ENCODE results near the gene ZDBF2. TPM values are rescaled to one million over a fixed set of nuclear protein-coding genes. Genes with fewer than 3 reads are reported as not detected.

The ZDBF2 gene
- total RNA-seq, 2 donors from 2014 or later: 1.7 to 5.8 TPM

DNA sequence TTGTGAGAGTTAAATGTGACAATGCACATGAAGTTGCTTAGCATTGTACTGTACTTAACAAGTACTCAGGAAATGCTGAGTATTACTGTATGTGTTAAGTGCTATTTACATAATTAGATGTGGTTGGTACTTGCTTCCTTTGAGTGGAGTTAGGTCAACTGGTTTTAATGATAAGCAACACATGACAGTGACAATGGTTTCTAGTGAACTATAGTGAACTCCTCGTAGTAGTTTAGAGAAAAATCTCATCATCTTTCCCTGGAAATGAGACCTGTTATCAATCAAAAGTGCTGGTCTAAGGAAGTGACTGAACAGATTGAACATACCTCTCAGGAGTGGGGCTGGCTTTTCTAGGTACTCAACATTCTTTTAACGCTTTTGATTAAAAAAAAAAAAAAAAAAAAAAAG lies 29.2 kb upstream of the ZDBF2 start:
- TF ChIP-seq CTCF (IDR thresholded peaks at IDR 0.05): no peak

GRCh38 chr2:206250041-206250897 lies 24.2 kb upstream of the ZDBF2 start:
- H3K9me3 ChIP-seq: no peaks in the 10 kb centered on the region
- peak overlapping the region; percentile 15 for H3K4me3 ChIP-seq
- H3K9ac ChIP-seq (ENCODE audit: low read depth in 2 of 2, low read length in 2 of 2): no peak overlapping the region
- intact Hi-C loops (cut with DNase I): no loop called here
- no peaks in the 10 kb centered on the region for H3K4me1 ChIP-seq
- peaks cover 21% of the 10 kb centered on the region for H3K27me3 ChIP-seq
- no peak for TF ChIP-seq CTCF (IDR thresholded peaks at IDR 0.05)
- peak; percentile 25 for DNase-seq
- H3K36me3 ChIP-seq: no peaks in the 10 kb centered on the region
- H3K27ac ChIP-seq: no peak overlapping the region

More for the DNA sequence above, 29.2 kb upstream of the ZDBF2 start:
- H3K4me3 ChIP-seq: no peak overlapping the region
- no peaks in the 10 kb centered on the region for H3K4me1 ChIP-seq
- H3K36me3 ChIP-seq: no peaks in the 10 kb centered on the region
- no peak overlapping the region for H3K27ac ChIP-seq
- no peak for DNase-seq
- intact Hi-C loops (cut with DNase I): no loop called here
- H3K27me3 ChIP-seq: no peaks in the 10 kb centered on the region
- no peaks in the 10 kb centered on the region for H3K9me3 ChIP-seq
- H3K9ac ChIP-seq (ENCODE audit: low read depth in 2 of 2, low read length in 2 of 2): no peak overlapping the region

DNA sequence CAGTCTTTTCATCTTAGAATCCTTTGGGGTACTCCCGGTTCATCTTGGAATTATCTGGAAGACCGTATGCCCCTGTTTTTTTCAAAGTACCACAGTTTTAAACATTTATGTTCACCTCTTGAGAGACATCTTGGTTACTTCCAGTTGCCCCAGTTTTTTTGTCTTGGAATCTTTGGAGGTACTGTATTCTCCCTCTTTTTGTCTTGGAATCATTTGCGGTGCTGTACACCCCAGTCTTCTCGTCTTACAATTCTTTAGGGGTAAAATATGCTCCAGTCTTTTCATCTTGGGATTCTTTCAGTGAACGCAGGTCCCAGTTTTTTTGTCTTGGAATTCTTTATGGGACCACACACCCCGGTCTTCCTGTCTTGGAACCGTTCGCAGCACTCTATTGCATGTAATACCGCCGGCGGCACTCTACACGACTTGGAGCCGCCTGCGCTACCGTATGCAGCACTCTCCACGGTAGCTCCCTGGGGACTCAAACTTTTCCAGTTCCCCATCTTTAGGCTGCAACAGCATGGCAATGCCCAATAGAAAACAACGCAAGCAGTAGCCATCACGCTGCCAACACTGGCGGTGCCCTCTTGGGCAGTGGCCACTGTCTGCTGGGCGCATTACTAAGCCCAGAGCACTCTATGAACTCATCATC lies 21.2 kb upstream of the ZDBF2 start:
- no peaks in the 10 kb centered on the region for H3K36me3 ChIP-seq
- no peaks in the 10 kb centered on the region for H3K9me3 ChIP-seq
- H3K9ac ChIP-seq (ENCODE audit: low read depth in 2 of 2, low read length in 2 of 2): no peak overlapping the region
- no peak for DNase-seq
- no peaks in the 10 kb centered on the region for H3K4me1 ChIP-seq
- intact Hi-C loops (cut with DNase I): no loop called here
- peaks cover 40% of the 10 kb centered on the region for H3K27me3 ChIP-seq
- no peak for TF ChIP-seq CTCF (IDR thresholded peaks at IDR 0.05)
- H3K27ac ChIP-seq: no peak overlapping the region
- no peak overlapping the region for H3K4me3 ChIP-seq

DNA sequence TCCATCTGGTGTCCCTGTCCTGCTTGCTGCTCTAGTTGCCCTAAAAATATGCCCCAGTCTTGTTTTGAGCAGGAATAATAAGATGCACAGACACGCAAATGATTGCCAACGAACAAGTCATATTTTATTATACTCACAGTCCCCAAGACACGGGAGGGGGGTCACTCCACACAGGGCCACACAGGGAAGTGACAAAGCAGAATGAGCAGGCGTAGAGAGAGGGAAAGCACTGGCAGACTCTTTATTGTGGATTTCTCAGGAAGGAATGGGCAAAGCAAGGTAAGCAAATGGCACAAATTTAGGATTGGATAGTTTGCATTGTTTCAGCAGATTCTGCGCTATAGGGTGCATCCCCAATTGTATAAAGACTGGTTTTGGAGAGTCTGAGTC lies 20.7 kb upstream of the ZDBF2 start:
- no peaks in the 10 kb centered on the region for H3K4me1 ChIP-seq
- H3K27me3 ChIP-seq: peaks cover 43% of the 10 kb centered on the region
- H3K36me3 ChIP-seq: no peaks in the 10 kb centered on the region
- no peak overlapping the region for H3K9ac ChIP-seq (ENCODE audit: low read depth in 2 of 2, low read length in 2 of 2)
- no peak overlapping the region for H3K27ac ChIP-seq
- DNase-seq: no peak
- no peak for TF ChIP-seq CTCF (IDR thresholded peaks at IDR 0.05)
- no peaks in the 10 kb centered on the region for H3K9me3 ChIP-seq
- intact Hi-C loops (cut with DNase I): no loop called here
- H3K4me3 ChIP-seq: no peak overlapping the region

DNA sequence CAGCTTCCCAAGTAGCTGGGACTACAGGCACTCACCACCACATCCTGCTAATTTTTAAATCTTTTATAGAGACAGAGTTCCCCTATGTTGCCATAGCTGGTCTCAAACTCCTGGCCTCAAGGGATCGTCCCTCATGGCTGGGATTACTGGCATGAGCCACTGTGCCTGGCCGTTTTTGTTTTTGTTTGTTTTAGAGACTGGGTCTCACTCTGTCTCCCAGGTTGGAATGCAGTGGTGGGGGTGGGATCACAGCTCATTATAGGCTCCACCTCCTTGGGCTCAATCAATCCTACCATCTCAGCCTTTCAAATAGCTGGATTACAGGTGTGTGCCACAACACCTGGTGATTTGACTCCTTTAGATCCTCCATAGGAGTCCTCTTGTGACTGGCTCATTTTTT lies 19.5 kb upstream of the ZDBF2 start:
- no peak overlapping the region for H3K9ac ChIP-seq (ENCODE audit: low read depth in 2 of 2, low read length in 2 of 2)
- DNase-seq: no peak
- TF ChIP-seq CTCF (IDR thresholded peaks at IDR 0.05): no peak
- intact Hi-C loops (cut with DNase I): no loop called here
- H3K9me3 ChIP-seq: no peaks in the 10 kb centered on the region
- H3K27me3 ChIP-seq: peaks cover 54% of the 10 kb centered on the region
- no peak overlapping the region for H3K27ac ChIP-seq
- H3K4me1 ChIP-seq: no peaks in the 10 kb centered on the region
- H3K36me3 ChIP-seq: no peaks in the 10 kb centered on the region
- H3K4me3 ChIP-seq: no peak overlapping the region

Measured in colonic mucosa (tissue), 4 donors.